HEK293 (cell line): ENCODE results near the gene TBRG1.

Experiments used
- GFI1B ChIP-seq: fragments of 450-650 bp; formaldehyde crosslinking; IDR thresholded peaks from 2 replicates; pipeline ENCODE4 v1.5.1; 2016; ENCODE audit warnings: missing biosample characterization, missing genetic modification characterization
- GLIS1 ChIP-seq: fragments of 450-650 bp; formaldehyde crosslinking; IDR thresholded peaks from 2 replicates; pipeline ENCODE4 v1.5.1; 2016; ENCODE audit warnings: missing biosample characterization, missing genetic modification characterization
- GLIS2 ChIP-seq: fragments of 450-650 bp; formaldehyde crosslinking; IDR thresholded peaks from 2 replicates; pipeline ENCODE4 v1.5.1; 2016; ENCODE audit warnings: missing biosample characterization, missing genetic modification characterization
- IKZF3 ChIP-seq: fragments of 450-650 bp; IDR thresholded peaks from 2 replicates; pipeline ENCODE4 v1.5.0; 2018; ENCODE audit warnings: missing biosample characterization, mild to moderate bottlenecking, missing genetic modification characterization, moderate library complexity
- KLF1 ChIP-seq: fragments of 450-650 bp; formaldehyde crosslinking; IDR thresholded peaks from 2 replicates; pipeline ENCODE4 v1.5.1; 2016; ENCODE audit warnings: missing biosample characterization, missing genetic modification characterization
- SP2 ChIP-seq: fragments of 450-650 bp; formaldehyde crosslinking; IDR thresholded peaks from 2 replicates; pipeline ENCODE4 v1.5.1; 2016; ENCODE audit warnings: missing biosample characterization, missing genetic modification characterization
- SP3 ChIP-seq: fragments of 450-650 bp; formaldehyde crosslinking; IDR thresholded peaks from 2 replicates; pipeline ENCODE4 v1.5.1; 2016; ENCODE audit warnings: missing biosample characterization, missing genetic modification characterization
- ZBTB48 ChIP-seq: fragments of 450-650 bp; formaldehyde crosslinking; IDR thresholded peaks from 2 replicates; pipeline ENCODE4 v1.5.1; 2016; ENCODE audit warnings: missing biosample characterization, missing genetic modification characterization
- ZBTB7A ChIP-seq: fragments of 450-650 bp; formaldehyde crosslinking; IDR thresholded peaks from 2 replicates; pipeline ENCODE4 v1.5.1; 2016; ENCODE audit warnings: low read depth, missing biosample characterization, missing genetic modification characterization
- ZBTB8A ChIP-seq: fragments of 450-650 bp; formaldehyde crosslinking; IDR thresholded peaks from 2 replicates; pipeline ENCODE4 v1.5.1; 2016; ENCODE audit warnings: missing biosample characterization, missing genetic modification characterization
- ZNF132 ChIP-seq: fragments of 450-650 bp; formaldehyde crosslinking; IDR thresholded peaks from 2 replicates; pipeline ENCODE4 v1.5.1; 2017; ENCODE audit warnings: missing biosample characterization, missing genetic modification characterization, borderline replicate concordance
- ZNF140 ChIP-seq: fragments of 450-650 bp; formaldehyde crosslinking; IDR thresholded peaks from 2 replicates; pipeline ENCODE4 v1.5.1; 2016; ENCODE audit warnings: missing biosample characterization, missing genetic modification characterization
- ZNF184 ChIP-seq: fragments of 450-650 bp; IDR thresholded peaks from 2 replicates; pipeline ENCODE4 v1.5.1; 2018; ENCODE audit warnings: missing biosample characterization, mild to moderate bottlenecking, missing genetic modification characterization
- ZNF211 ChIP-seq: fragments of 450-650 bp; formaldehyde crosslinking; IDR thresholded peaks from 2 replicates; pipeline ENCODE4 v1.5.1; 2016; ENCODE audit warnings: low read depth, missing biosample characterization, missing genetic modification characterization
- ZNF292 ChIP-seq: fragments of 450-650 bp; formaldehyde crosslinking; IDR thresholded peaks from 2 replicates; pipeline ENCODE4 v1.5.1; 2016; ENCODE audit warnings: low read depth, missing biosample characterization, missing genetic modification characterization, borderline replicate concordance
- ZNF404 ChIP-seq: fragments of 450-650 bp; formaldehyde crosslinking; IDR thresholded peaks from 2 replicates; pipeline ENCODE4 v1.5.1; 2017; ENCODE audit warnings: missing biosample characterization, missing genetic modification characterization
- ZNF510 ChIP-seq: fragments of 450-650 bp; formaldehyde crosslinking; IDR thresholded peaks from 2 replicates; pipeline ENCODE4 v1.5.1; 2018; ENCODE audit warnings: mild to moderate bottlenecking, missing genetic modification characterization, missing biosample characterization; ENCODE audit not compliant: insufficient replicate concordance
- ZNF600 ChIP-seq: fragments of 450-650 bp; formaldehyde crosslinking; IDR thresholded peaks from 2 replicates; pipeline ENCODE4 v1.5.1; 2016; ENCODE audit warnings: missing biosample characterization, missing genetic modification characterization
- ZXDB ChIP-seq: fragments of 450-650 bp; formaldehyde crosslinking; IDR thresholded peaks from 2 replicates; pipeline ENCODE4 v1.5.1; 2016; ENCODE audit warnings: missing biosample characterization, missing genetic modification characterization
- TF ChIP-seq, protein P1 (sequence below): fragments of 450-650 bp; formaldehyde crosslinking; IDR thresholded peaks from 2 replicates; pipeline ENCODE4 v1.5.1; 2016; ENCODE audit warnings: missing biosample characterization, missing genetic modification characterization, low read depth
- TF ChIP-seq, protein P2 (sequence below): fragments of 450-650 bp; formaldehyde crosslinking; IDR thresholded peaks from 2 replicates; pipeline ENCODE4 v1.5.1; 2016; ENCODE audit warnings: missing biosample characterization, missing genetic modification characterization
- TF ChIP-seq, protein P3 (sequence below): fragments of 450-650 bp; formaldehyde crosslinking; IDR thresholded peaks from 2 replicates; pipeline ENCODE4 v1.5.1; 2016; ENCODE audit warnings: missing biosample characterization, missing genetic modification characterization
- TF ChIP-seq, protein P4 (sequence below): fragments of 450-650 bp; formaldehyde crosslinking; IDR thresholded peaks from 2 replicates; pipeline ENCODE4 v1.5.1; 2016; ENCODE audit warnings: missing biosample characterization, missing genetic modification characterization
- TF ChIP-seq, protein P5 (sequence below): fragments of 450-650 bp; formaldehyde crosslinking; IDR thresholded peaks from 2 replicates; pipeline ENCODE4 v1.5.1; 2016; ENCODE audit warnings: missing biosample characterization, missing genetic modification characterization

Gene TBRG1

DNA sequence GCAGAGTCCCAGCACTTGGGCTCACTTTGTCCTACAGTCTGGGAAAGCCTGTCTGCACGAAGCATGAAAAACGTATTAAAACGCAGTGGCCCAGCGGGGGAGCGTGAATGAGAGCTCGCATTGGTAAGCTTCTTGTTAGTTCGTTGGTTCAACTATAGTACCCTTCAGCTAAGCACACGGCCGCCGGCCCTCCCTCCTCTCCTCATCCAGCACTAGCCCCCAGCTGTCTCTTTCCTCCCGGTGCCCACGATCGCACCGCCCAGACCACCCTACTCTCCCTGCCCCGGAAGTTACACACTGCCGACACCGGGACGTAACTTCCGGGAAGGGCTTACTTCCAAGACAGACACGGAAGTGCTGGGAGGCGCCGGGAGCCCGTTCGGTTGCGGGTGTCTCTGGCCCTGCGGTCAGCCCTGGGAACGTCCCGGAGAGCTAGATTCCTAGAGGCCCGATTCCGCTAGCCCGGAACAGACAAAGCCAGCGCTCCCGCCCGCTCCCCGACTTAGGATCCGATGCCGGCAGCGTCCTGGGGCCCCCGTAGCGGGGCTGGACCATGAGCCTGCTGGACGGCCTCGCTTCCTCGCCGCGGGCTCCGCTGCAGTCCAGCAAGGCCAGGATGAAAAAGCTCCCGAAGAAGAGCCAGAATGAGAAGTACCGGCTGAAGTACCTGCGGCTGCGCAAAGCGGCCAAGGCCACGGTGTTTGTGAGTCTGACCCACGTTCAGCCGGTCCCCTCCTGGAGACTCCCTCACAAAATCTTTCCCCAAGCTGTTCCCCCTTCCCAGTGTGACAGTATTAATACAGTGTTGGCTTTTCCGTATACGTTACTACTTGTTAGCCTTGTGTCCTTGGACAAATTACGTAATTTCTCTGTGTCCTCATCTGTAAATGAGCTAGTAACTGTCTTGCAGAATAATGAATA, at the start of gene TBRG1 (continued):
- TF ChIP-seq ZNF600 (tag by site-specific recombination), result peak; percentile 93
- peak; percentile 76 for TF ChIP-seq IKZF3 (tag by site-specific recombination)
- no peak for TF ChIP-seq ZNF132 (tag by site-specific recombination)
- TF ChIP-seq GLIS1, result peak; percentile 56; the same call in 1 of the 2 replicates
- peak; percentile 78 for TF ChIP-seq ZXDB (tag by site-specific recombination)
- no peak for TF ChIP-seq ZNF510
- 0 out of 2 replicates have a peak, but pooled peaks have one; percentile 55 for TF ChIP-seq GLIS2
- TF ChIP-seq ZNF140 (tag by site-specific recombination), result no peak
- TF ChIP-seq ZNF404 (tag by site-specific recombination), result no peak
- TF ChIP-seq, protein P1, sequence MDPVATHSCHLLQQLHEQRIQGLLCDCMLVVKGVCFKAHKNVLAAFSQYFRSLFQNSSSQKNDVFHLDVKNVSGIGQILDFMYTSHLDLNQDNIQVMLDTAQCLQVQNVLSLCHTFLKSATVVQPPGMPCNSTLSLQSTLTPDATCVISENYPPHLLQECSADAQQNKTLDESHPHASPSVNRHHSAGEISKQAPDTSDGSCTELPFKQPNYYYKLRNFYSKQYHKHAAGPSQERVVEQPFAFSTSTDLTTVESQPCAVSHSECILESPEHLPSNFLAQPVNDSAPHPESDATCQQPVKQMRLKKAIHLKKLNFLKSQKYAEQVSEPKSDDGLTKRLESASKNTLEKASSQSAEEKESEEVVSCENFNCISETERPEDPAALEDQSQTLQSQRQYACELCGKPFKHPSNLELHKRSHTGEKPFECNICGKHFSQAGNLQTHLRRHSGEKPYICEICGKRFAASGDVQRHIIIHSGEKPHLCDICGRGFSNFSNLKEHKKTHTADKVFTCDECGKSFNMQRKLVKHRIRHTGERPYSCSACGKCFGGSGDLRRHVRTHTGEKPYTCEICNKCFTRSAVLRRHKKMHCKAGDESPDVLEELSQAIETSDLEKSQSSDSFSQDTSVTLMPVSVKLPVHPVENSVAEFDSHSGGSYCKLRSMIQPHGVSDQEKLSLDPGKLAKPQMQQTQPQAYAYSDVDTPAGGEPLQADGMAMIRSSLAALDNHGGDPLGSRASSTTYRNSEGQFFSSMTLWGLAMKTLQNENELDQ (tag by site-specific recombination), result no peak
- TF ChIP-seq, protein P2, sequence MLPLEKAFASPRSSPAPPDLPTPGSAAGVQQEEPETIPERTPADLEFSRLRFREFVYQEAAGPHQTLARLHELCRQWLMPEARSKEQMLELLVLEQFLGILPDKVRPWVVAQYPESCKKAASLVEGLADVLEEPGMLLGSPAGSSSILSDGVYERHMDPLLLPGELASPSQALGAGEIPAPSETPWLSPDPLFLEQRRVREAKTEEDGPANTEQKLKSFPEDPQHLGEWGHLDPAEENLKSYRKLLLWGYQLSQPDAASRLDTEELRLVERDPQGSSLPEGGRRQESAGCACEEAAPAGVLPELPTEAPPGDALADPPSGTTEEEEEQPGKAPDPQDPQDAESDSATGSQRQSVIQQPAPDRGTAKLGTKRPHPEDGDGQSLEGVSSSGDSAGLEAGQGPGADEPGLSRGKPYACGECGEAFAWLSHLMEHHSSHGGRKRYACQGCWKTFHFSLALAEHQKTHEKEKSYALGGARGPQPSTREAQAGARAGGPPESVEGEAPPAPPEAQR (tag by site-specific recombination), result no peak
- no peak for TF ChIP-seq ZNF211 (tag by site-specific recombination)
- no peak for TF ChIP-seq GFI1B (tag by site-specific recombination)
- TF ChIP-seq, protein P3, sequence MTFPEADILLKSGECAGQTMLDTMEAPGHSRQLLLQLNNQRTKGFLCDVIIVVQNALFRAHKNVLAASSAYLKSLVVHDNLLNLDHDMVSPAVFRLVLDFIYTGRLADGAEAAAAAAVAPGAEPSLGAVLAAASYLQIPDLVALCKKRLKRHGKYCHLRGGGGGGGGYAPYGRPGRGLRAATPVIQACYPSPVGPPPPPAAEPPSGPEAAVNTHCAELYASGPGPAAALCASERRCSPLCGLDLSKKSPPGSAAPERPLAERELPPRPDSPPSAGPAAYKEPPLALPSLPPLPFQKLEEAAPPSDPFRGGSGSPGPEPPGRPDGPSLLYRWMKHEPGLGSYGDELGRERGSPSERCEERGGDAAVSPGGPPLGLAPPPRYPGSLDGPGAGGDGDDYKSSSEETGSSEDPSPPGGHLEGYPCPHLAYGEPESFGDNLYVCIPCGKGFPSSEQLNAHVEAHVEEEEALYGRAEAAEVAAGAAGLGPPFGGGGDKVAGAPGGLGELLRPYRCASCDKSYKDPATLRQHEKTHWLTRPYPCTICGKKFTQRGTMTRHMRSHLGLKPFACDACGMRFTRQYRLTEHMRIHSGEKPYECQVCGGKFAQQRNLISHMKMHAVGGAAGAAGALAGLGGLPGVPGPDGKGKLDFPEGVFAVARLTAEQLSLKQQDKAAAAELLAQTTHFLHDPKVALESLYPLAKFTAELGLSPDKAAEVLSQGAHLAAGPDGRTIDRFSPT (tag by site-specific recombination), result peak; percentile 97
- TF ChIP-seq ZNF292 (tag by site-specific recombination), result no peak
- no peak for TF ChIP-seq KLF1 (tag by site-specific recombination)
- TF ChIP-seq ZBTB8A, result peak; percentile 69
- TF ChIP-seq, protein P4, sequence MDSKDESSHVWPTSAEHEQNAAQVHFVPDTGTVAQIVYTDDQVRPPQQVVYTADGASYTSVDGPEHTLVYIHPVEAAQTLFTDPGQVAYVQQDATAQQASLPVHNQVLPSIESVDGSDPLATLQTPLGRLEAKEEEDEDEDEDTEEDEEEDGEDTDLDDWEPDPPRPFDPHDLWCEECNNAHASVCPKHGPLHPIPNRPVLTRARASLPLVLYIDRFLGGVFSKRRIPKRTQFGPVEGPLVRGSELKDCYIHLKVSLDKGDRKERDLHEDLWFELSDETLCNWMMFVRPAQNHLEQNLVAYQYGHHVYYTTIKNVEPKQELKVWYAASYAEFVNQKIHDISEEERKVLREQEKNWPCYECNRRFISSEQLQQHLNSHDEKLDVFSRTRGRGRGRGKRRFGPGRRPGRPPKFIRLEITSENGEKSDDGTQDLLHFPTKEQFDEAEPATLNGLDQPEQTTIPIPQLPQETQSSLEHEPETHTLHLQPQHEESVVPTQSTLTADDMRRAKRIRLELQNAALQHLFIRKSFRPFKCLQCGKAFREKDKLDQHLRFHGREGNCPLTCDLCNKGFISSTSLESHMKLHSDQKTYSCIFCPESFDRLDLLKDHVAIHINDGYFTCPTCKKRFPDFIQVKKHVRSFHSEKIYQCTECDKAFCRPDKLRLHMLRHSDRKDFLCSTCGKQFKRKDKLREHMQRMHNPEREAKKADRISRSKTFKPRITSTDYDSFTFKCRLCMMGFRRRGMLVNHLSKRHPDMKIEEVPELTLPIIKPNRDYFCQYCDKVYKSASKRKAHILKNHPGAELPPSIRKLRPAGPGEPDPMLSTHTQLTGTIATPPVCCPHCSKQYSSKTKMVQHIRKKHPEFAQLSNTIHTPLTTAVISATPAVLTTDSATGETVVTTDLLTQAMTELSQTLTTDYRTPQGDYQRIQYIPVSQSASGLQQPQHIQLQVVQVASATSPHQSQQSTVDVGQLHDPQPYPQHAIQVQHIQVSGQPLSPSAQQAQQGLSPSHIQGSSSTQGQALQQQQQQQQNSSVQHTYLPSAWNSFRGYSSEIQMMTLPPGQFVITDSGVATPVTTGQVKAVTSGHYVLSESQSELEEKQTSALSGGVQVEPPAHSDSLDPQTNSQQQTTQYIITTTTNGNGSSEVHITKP (tag by site-specific recombination), result peak; percentile 76; the same call in 1 of the 2 replicates
- TF ChIP-seq ZBTB7A (tag by site-specific recombination), result no peak
- TF ChIP-seq, protein P5, sequence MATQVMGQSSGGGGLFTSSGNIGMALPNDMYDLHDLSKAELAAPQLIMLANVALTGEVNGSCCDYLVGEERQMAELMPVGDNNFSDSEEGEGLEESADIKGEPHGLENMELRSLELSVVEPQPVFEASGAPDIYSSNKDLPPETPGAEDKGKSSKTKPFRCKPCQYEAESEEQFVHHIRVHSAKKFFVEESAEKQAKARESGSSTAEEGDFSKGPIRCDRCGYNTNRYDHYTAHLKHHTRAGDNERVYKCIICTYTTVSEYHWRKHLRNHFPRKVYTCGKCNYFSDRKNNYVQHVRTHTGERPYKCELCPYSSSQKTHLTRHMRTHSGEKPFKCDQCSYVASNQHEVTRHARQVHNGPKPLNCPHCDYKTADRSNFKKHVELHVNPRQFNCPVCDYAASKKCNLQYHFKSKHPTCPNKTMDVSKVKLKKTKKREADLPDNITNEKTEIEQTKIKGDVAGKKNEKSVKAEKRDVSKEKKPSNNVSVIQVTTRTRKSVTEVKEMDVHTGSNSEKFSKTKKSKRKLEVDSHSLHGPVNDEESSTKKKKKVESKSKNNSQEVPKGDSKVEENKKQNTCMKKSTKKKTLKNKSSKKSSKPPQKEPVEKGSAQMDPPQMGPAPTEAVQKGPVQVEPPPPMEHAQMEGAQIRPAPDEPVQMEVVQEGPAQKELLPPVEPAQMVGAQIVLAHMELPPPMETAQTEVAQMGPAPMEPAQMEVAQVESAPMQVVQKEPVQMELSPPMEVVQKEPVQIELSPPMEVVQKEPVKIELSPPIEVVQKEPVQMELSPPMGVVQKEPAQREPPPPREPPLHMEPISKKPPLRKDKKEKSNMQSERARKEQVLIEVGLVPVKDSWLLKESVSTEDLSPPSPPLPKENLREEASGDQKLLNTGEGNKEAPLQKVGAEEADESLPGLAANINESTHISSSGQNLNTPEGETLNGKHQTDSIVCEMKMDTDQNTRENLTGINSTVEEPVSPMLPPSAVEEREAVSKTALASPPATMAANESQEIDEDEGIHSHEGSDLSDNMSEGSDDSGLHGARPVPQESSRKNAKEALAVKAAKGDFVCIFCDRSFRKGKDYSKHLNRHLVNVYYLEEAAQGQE (tag by site-specific recombination), result peak; percentile 69
- TF ChIP-seq ZBTB48, result peak; percentile 23; the same call in 1 of the 2 replicates
- TF ChIP-seq SP2 (tag by site-specific recombination), result peak; percentile 93
- peak; percentile 61 for TF ChIP-seq SP3 (tag by site-specific recombination)
- no peak for TF ChIP-seq ZNF184 (tag by site-specific recombination)
